Measurements from ENCODE around the gene BCAS1. TPM values are rescaled to one million over a fixed set of nuclear protein-coding genes. Genes with fewer than 3 reads are reported as not detected.

The BCAS1 gene
- total and polyA plus RNA-seq, 10 of the 15 experiments (the other 5 are each of a cell fraction or from before 2014, with no cell fraction given) = 0.21 to 1.4 (median 0.55) TPM

- no peaks in the 10 kb centered on the region for H3K79me2 ChIP-seq (ENCODE audit: control insufficient read depth, insufficient read depth, low read length)
- H3K36me3 ChIP-seq (ENCODE audit: control insufficient read depth in 2 of 2, insufficient read depth in 2 of 2, low read length in 1 of 2) = no peaks in the 10 kb centered on the region
- H3K27ac ChIP-seq (ENCODE audit: control insufficient read depth, insufficient read depth) = no peak overlapping the region
- FAIRE-seq (no peak), ATAC-seq (no peak), DNase-seq (ENCODE audit: low read depth, low spot score) (no peak)
- CTCF ChIA-PET = no interaction called here
- no peaks in the 10 kb centered on the region for H3K27me3 ChIP-seq (replicated peaks in 1 of 2; ENCODE audit: control insufficient read depth in 2 of 2, insufficient read depth in 2 of 2, low read length in 1 of 2)
- H3K9me3 ChIP-seq (replicated peaks; ENCODE audit: control insufficient read depth, insufficient read depth, low read length) = no peaks in the 10 kb centered on the region; the same call in 2 of the 3 replicates
- 92% methylated on average over 7 of the region's 7 CpGs for WGBS (ENCODE audit: insufficient coverage, insufficient replicate concordance, low lambda C conversion rate, missing lambda C conversion rate)
- SMC1A ChIA-PET (ENCODE audit: uncharacterized antibody, unreplicated experiment) = interaction anchor here (0.8 kb wide), 1 partner anchor 9 kb away, joined by 4 read pairs; no protein-coding TSS in a partner anchor
- RAD21 ChIA-PET (ENCODE audit: unreplicated experiment) = no interaction called here
- POLR2A ChIA-PET = no interaction called here
- H2AFZ ChIP-seq (ENCODE audit: control insufficient read depth, low read depth, low read length) = no peak overlapping the region
- no TSS peak for BruUV-seq (replicated peaks)
- no peaks in the 10 kb centered on the region for H4K20me1 ChIP-seq (ENCODE audit: control insufficient read depth, insufficient read depth)
- no peak overlapping the region for H3K9ac ChIP-seq (ENCODE audit: control insufficient read depth, insufficient read depth, low read length)
- H3K4me1 ChIP-seq (ENCODE audit: control insufficient read depth, insufficient read depth, low read length) = peaks cover 30% of the 10 kb centered on the region
- intact Hi-C loops (cut with micrococcal nuclease; ENCODE audit: unreplicated experiment) = no loop called here
- no peak for TF ChIP-seq HDGF (IDR thresholded peaks at IDR 0.05)
- no peak for TF ChIP-seq PKNOX1 (IDR thresholded peaks at IDR 0.05)
- no peak for TF ChIP-seq CREB1 (IDR thresholded peaks at IDR 0.05; ENCODE audit: low read depth)
- no peak for TF ChIP-seq ATF3 (IDR thresholded peaks at IDR 0.05; ENCODE audit: borderline replicate concordance, extremely low read depth, low read depth, low read length)
- TF ChIP-seq ATF7 (IDR thresholded peaks at IDR 0.05; ENCODE audit: low read depth) = no peak
- no peak for TF ChIP-seq EED (IDR thresholded peaks at IDR 0.05; ENCODE audit: low read depth)
- no peak for TF ChIP-seq SP1 (IDR thresholded peaks at IDR 0.05; ENCODE audit: low read depth, low read length)
- no peak for TF ChIP-seq GATAD2B (conservative IDR thresholded peaks at IDR 0.05; ENCODE audit: low read depth)
- no peak for TF ChIP-seq MLLT1 (IDR thresholded peaks at IDR 0.05)
- TF ChIP-seq MTA2 (IDR thresholded peaks at IDR 0.05; ENCODE audit: low read depth) = no peak
- TF ChIP-seq KLF5 (IDR thresholded peaks at IDR 0.05; ENCODE audit: partially characterized antibody) = no peak
- no peak for TF ChIP-seq NFYB (IDR thresholded peaks at IDR 0.05; ENCODE audit: insufficient read depth, low read depth, low read length)
- TF ChIP-seq HSF1 (IDR thresholded peaks at IDR 0.05; ENCODE audit: low read depth, low read length) = no peak
- H3K4me3 ChIP-seq = no peak overlapping the region
- no peak overlapping the region for H3K4me2 ChIP-seq (ENCODE audit: control insufficient read depth, insufficient read depth)
- in situ Hi-C loops (cut with MboI) = no loop called here
Observed at GRCh38 chr20:54014293-54014926, 56.0 kb downstream of the BCAS1 start.
